D721Med (cell line): Measurements from ENCODE around the gene ENG.
"Not testable (repeated sequence)": the region's sequence is repeated elsewhere in the genome, so short reads cannot be mapped to it uniquely, and the experiment has no call there.

Experiments
- DNase-seq: peaks from one replicate; pipeline ENCODE4 v3.0.0; 2011; ENCODE audit warnings: low spot score; ENCODE audit not compliant: insufficient read length
- FAIRE-seq: peaks from 2 replicates; lab custom pipeline; 2011; peaks lifted over from hg19 to GRCh38; lab: Jason Lieb, UNC
- TF ChIP-seq, protein P1 (sequence below): IDR thresholded peaks from 2 replicates; pipeline ENCODE4 v1.5.1; 2012; ENCODE audit warnings: mild to moderate bottlenecking, control low read depth; ENCODE audit not compliant: insufficient read depth; ENCODE audit errors: missing control alignments

ENG gene

GRCh38 chr9:127781806-127782205 is 72.7 kb downstream of the ENG start:
- no peak for DNase-seq
- no peak for FAIRE-seq
- TF ChIP-seq, protein P1, sequence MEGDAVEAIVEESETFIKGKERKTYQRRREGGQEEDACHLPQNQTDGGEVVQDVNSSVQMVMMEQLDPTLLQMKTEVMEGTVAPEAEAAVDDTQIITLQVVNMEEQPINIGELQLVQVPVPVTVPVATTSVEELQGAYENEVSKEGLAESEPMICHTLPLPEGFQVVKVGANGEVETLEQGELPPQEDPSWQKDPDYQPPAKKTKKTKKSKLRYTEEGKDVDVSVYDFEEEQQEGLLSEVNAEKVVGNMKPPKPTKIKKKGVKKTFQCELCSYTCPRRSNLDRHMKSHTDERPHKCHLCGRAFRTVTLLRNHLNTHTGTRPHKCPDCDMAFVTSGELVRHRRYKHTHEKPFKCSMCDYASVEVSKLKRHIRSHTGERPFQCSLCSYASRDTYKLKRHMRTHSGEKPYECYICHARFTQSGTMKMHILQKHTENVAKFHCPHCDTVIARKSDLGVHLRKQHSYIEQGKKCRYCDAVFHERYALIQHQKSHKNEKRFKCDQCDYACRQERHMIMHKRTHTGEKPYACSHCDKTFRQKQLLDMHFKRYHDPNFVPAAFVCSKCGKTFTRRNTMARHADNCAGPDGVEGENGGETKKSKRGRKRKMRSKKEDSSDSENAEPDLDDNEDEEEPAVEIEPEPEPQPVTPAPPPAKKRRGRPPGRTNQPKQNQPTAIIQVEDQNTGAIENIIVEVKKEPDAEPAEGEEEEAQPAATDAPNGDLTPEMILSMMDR, result no peak

- not testable (repeated sequence) for FAIRE-seq, DNase-seq
Observed at GRCh38 chr9:127780909-127781308, 73.5 kb downstream of the ENG start.

DNA sequence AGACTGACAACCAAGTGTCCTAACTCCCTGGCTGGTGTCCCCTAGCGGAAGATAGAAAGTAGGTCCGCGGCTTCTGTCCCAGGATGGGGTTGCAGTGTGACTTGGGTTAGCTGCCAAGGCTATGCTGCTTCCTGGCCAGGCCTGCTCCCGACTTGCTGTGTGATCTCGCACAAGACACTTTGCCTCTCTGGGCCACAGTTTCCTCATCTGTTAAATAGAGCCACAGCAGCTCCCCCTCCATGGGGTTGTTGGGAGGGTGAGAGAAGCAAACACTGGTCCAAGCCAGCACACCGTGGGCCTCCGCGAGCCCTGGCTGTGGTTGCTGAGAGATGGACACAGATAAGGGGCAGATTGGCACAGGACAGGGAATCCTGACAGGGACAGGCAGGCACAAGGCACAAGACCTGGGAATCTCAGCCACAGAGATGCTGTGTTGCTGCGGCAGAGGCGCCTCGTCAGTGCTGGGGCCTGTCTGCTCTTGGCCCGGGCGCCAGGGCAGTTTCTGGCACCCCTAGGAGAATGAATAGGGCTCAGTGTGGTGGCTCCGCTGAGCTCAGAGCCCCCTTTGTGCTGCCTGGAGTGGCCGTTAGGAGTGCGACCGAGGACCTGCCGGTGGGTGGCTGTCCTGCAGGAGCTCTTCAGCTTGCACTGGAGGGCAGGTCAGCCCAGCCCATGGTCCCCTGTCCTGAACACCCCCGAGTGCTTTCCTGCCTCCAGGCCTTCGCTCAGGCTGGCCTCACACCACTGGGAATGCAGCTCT is 74.2 kb downstream of the ENG start:
- TF ChIP-seq, protein P1, result no peak
- no peak for DNase-seq
- FAIRE-seq, result no peak

- DNase-seq (no peak), FAIRE-seq (no peak)
- TF ChIP-seq, protein P1, result no peak
Observed at GRCh38 chr9:127779136-127779981, 75.1 kb downstream of the ENG start.

DNA sequence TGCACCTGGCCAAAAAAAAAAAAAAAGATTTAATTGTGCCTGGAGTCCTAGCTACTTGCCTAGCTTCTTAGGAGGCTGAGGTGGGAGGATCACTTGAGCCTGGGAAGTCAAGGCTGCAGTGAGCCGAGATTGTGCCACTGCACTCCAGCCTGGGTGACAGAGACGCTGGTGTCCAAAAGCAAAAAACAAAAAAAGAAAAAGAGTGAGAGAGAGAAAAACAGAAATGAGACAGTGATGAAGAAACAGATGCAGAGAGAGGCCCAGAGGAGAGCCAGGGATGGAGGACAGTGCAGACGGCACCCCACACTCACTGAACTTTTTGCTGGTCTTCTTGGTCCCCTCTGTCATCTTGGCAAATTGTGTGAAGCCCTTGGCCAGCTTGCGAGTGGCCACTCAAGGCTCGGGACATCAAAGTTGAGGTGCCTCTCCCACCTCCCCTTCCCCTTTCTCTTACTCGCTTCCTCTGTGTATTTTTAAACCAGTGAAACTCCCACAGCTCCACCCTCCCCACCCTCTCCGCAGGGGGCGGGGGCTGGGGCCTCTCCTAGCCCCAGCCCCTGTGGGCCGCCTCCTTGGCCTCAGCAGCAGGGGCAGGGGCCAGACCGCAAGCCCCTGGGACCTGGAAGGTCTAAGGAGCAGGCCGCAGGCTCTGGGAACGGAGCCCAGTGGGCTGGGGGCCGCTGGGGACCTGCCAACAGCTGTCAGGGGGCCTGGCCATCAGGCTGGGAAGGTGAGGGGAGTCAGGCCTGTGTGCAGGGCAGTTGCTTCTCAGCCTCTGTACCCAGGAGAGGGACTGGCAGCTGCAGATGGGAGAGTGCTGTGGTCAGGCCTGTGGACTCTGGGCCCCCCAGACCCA is 76.0 kb downstream of the ENG start, which contains the start of gene SH2D3C:
Gene SH2D3C (minus strand): TSS at position 387 of the 856 bp plus-strand sequence. CDS start 39 bp downstream, at position 348.
- DNase-seq, result no peak
- TF ChIP-seq, protein P1, result no peak
- no peak for FAIRE-seq

- no peak for DNase-seq
- TF ChIP-seq, protein P1, result no peak
- FAIRE-seq, result no peak
Observed at GRCh38 chr9:127777368-127777980, 77.0 kb downstream of the ENG start.

- TF ChIP-seq, protein P1, result no peak
- DNase-seq, result no peak
- FAIRE-seq, result no peak
Observed at GRCh38 chr9:127776924-127777289, 77.6 kb downstream of the ENG start.
